Activated CD8-positive, alpha-beta T cell treated with anti-CD3 and anti-CD28 coated beads for 36 hours (primary cell): ENCODE measurements around the gene RAP1B. TPM values are rescaled to one million over a fixed set of nuclear protein-coding genes. Genes with fewer than 3 reads are reported as not detected.
A peak's percentile ranks its signal among the peaks of the same experiment; 100 is the strongest.

Experiments
- ATAC-seq: fragments of 200-7000 bp; cut with Tn5 transposase; one replicate; pipeline ENCODE4 v1.10.0; 2021; ENCODE audit warnings: mild to moderate bottlenecking, moderate library complexity
- CTCF ChIA-PET: fragments of 350-600 bp; sonication (Branson Sonifier 250); formaldehyde crosslinking; loops from one replicate; lab custom pipeline; 2021; ENCODE audit warnings: antibody characterized with exemption; lab: Charles Lee
- POLR2A ChIA-PET: fragments of 350-600 bp; sonication (Branson Sonifier 250); formaldehyde crosslinking; loops from one replicate; lab custom pipeline; 2021; ENCODE audit warnings: antibody characterized with exemption; lab: Charles Lee
- DNase-seq: peaks from one replicate; pipeline ENCODE4 v3.0.0-alpha.2; 2020
- H3K27ac Mint-ChIP-seq: one replicate; pipeline ENCODE4 v1.8.0; 2021; ENCODE audit warnings: mild to moderate bottlenecking, mixed read lengths
- H3K27me3 Mint-ChIP-seq: one replicate; pipeline ENCODE4 v1.8.0; 2021; ENCODE audit warnings: mixed read lengths
- H3K36me3 Mint-ChIP-seq: one replicate; pipeline ENCODE4 v1.8.0; 2021; ENCODE audit warnings: low read depth, mixed read lengths
- H3K4me1 Mint-ChIP-seq: one replicate; pipeline ENCODE4 v1.8.0; 2021; ENCODE audit warnings: low read depth, mixed read lengths
- H3K4me3 Mint-ChIP-seq: one replicate; pipeline ENCODE4 v1.8.0; 2021; ENCODE audit warnings: mild to moderate bottlenecking, moderate library complexity, mixed read lengths
- H3K9me3 Mint-ChIP-seq: one replicate; pipeline ENCODE4 v1.8.0; 2021; ENCODE audit warnings: mixed read lengths
- CTCF ChIP-seq: fragments of 200-600 bp; IDR thresholded peaks from one replicate; pipeline ENCODE4 v1.8.0; 2022; ENCODE audit warnings: antibody characterized with exemption, mild to moderate bottlenecking
- intact Hi-C: fragments of 100-400 bp; cut with micrococcal nuclease; formaldehyde crosslinking; loops from one replicate; pipeline ENCODE4 v1.10.0; 2022
- total RNA-seq, 2 experiments: library from RNA; stranded (reverse); gene quantifications; one replicate each; pipeline ENCODE4 v1.2.3, GENCODE V29; 2021

Gene RAP1B
- total RNA-seq, 2 experiments from 2014 or later: 187 to 192 TPM

- CTCF ChIA-PET: no interaction called here
- no peaks in the 10 kb centered on the region for H3K27me3 Mint-ChIP-seq
- H3K4me1 Mint-ChIP-seq: peaks cover 44% of the 10 kb centered on the region
- peak overlapping the region; percentile 97 for H3K4me3 Mint-ChIP-seq
- intact Hi-C loops: loop anchor here (2.0 to 5.0 kb wide), 3 partner anchors 74 to 327 kb away; partner anchors contain the start of gene RAP1B
- DNase-seq (no peak), ATAC-seq (peak; percentile 5)
- POLR2A ChIA-PET: interaction anchor here (0.6 to 2.1 kb wide), 3 partner anchors 41 to 123 kb away, joined by 3 to 5 read pairs (median 3); partner anchors contain the start of gene SLC35E3
- peak overlapping the region; percentile 99 for H3K27ac Mint-ChIP-seq
- peaks cover 16% of the 10 kb centered on the region for H3K36me3 Mint-ChIP-seq
- H3K9me3 Mint-ChIP-seq: no peaks in the 10 kb centered on the region
- TF ChIP-seq CTCF: no peak
Observed at GRCh38 chr12:68686262-68686594, 75.5 kb downstream of the RAP1B start.

GRCh38 chr12:68686595-68687521 is 76.2 kb downstream of the RAP1B start, which contains the start of gene NUP107:
Gene NUP107 (plus strand): TSS chr12:68686978. CDS start chr12:68687066, 88 bp downstream.
- Mint-ChIP-seq H3K4me3 (peak within 1 kb of the TSS; percentile 97), H3K27me3 (no peaks in the 10 kb centered on the region), H3K27ac (peak within 1 kb of the TSS; percentile 99), H3K9me3 (no peaks in the 10 kb centered on the region), H3K4me1 (peaks cover 44% of the 10 kb centered on the region), H3K36me3 (peaks cover 17% of the 10 kb centered on the region)
- POLR2A ChIA-PET: interaction anchor here (0.6 to 2.1 kb wide), 6 partner anchors 14 to 355 kb away, joined by 3 to 6 read pairs (median 4); partner anchors contain the start of genes MDM1, RAP1B and SLC35E3
- ATAC-seq: peak; percentile 94
- no peak for TF ChIP-seq CTCF
- CTCF ChIA-PET: interaction anchor here (1.3 kb wide), 1 partner anchor 330 kb away, joined by 3 read pairs; no protein-coding TSS in a partner anchor
- intact Hi-C loops: loop anchor here (2.0 to 5.0 kb wide), 3 partner anchors 75 to 328 kb away; partner anchors contain the start of gene RAP1B
- DNase-seq: peak; percentile 98

- no peaks in the 10 kb centered on the region for H3K27me3 Mint-ChIP-seq
- H3K27ac Mint-ChIP-seq: no peak overlapping the region
- CTCF ChIA-PET: no interaction called here
- no peak for ATAC-seq
- no peaks in the 10 kb centered on the region for H3K9me3 Mint-ChIP-seq
- TF ChIP-seq CTCF: no peak
- intact Hi-C loops: no loop called here
- H3K36me3 Mint-ChIP-seq: peaks cover 53% of the 10 kb centered on the region
- H3K4me3 Mint-ChIP-seq: no peak overlapping the region
- H3K4me1 Mint-ChIP-seq: peaks cover 2% of the 10 kb centered on the region
- POLR2A ChIA-PET: no interaction called here
- no peak for DNase-seq
Observed at GRCh38 chr12:68695454-68695853, 84.8 kb downstream of the RAP1B start.

GRCh38 chr12:68699486-68699885 is 88.8 kb downstream of the RAP1B start:
- CTCF ChIA-PET: interaction anchor here (0.5 to 0.8 kb wide), 2 partner anchors 14 to 32 kb away, joined by 3 read pairs; no protein-coding TSS in a partner anchor
- Mint-ChIP-seq H3K36me3 (peaks cover 44% of the 10 kb centered on the region), H3K27me3 (no peaks in the 10 kb centered on the region), H3K27ac (no peak overlapping the region), H3K9me3 (no peaks in the 10 kb centered on the region), H3K4me1 (no peaks in the 10 kb centered on the region), H3K4me3 (no peak overlapping the region)
- TF ChIP-seq CTCF: no peak
- no peak for DNase-seq
- ATAC-seq: no peak
- intact Hi-C loops: no loop called here
- POLR2A ChIA-PET: interaction anchor here (0.7 kb wide), 1 partner anchor 353 kb away, joined by 3 read pairs; no protein-coding TSS in a partner anchor

Other genes starting within 250 kb of the RAP1B start
- 100 to 1,000 TPM; 142 to 143 TPM for gene NUP107, start 76.1 kb downstream of the RAP1B start, total RNA-seq
- 1 to 10 TPM; 5.3 to 5.6 TPM for gene SLC35E3, start 135.3 kb downstream of the RAP1B start, total RNA-seq
- 100 to 1,000 TPM; 148 to 153 TPM for gene MDM2, start 197.3 kb downstream of the RAP1B start, total RNA-seq